HCT116 (cell line): ENCODE data around the gene PRDM11.

ENCODE experiments used
- CEBPB ChIP-seq: IDR thresholded peaks from 2 replicates; pipeline ENCODE4 v1.6.1; 2012; ENCODE audit warnings: low read depth
- CTCF ChIP-seq, 3 experiments: fragments of 200-600 bp in 1 of 3; sonication (generic) in 1 of 3; IDR thresholded peaks in 2 of 3; conservative IDR thresholded peaks in 1 of 3; 2 replicates each; pipeline ENCODE4 v1.5.1; 2012 to 2017; ENCODE audit warnings: low read depth in 2 of 3, low read length in 2 of 3, antibody characterized with exemption in 1 of 3, borderline replicate concordance in 1 of 3, control low read depth in 1 of 3, mild to moderate bottlenecking in 1 of 3, mixed read lengths in 1 of 3, mixed run types in 1 of 3, moderate library complexity in 1 of 3; ENCODE audit not compliant: insufficient read depth in 1 of 3
- ELF1 ChIP-seq: IDR thresholded peaks from 2 replicates; pipeline ENCODE4 v1.6.1; 2012; ENCODE audit warnings: low read depth, borderline replicate concordance
- EZH2 ChIP-seq: fragments of 200-600 bp; sonication (generic); IDR thresholded peaks from 2 replicates; pipeline ENCODE4 v1.6.1; 2017; ENCODE audit warnings: antibody characterized with exemption, mixed run types
- JUND ChIP-seq: IDR thresholded peaks from 2 replicates; pipeline ENCODE4 v1.6.1; 2012
- POLR2A ChIP-seq: IDR thresholded peaks from 2 replicates; pipeline ENCODE4 v1.7.0; 2011; ENCODE audit warnings: borderline replicate concordance; ENCODE audit not compliant: insufficient read depth, insufficient read length; ENCODE audit errors: extremely low read depth
- POLR2AphosphoS5 ChIP-seq: IDR thresholded peaks from 2 replicates; pipeline ENCODE4 v1.6.1; 2011; ENCODE audit warnings: mild to moderate bottlenecking, low read depth, low read length, moderate library complexity
- RAD21 ChIP-seq: IDR thresholded peaks from 2 replicates; pipeline ENCODE4 v1.6.1; 2012; ENCODE audit warnings: low read depth, mild to moderate bottlenecking
- SIN3A ChIP-seq: IDR thresholded peaks from 2 replicates; pipeline ENCODE4 v1.6.1; 2012; ENCODE audit warnings: low read depth
- TCF7L2 ChIP-seq: IDR thresholded peaks from 2 replicates; pipeline ENCODE4 v1.7.0; 2011; ENCODE audit warnings: borderline replicate concordance, inconsistent platforms; ENCODE audit not compliant: insufficient read depth, insufficient read length; ENCODE audit errors: extremely low read depth
- YY1 ChIP-seq: IDR thresholded peaks from 2 replicates; pipeline ENCODE4 v1.6.1; 2011; ENCODE audit warnings: low read length, low read depth, moderate library complexity, mild to moderate bottlenecking; ENCODE audit not compliant: insufficient replicate concordance; ENCODE audit errors: extremely low read depth
- ZNF274 ChIP-seq: fragments of 200-500 bp; sonication (Bioruptor generic); IDR thresholded peaks from 2 replicates; pipeline ENCODE4 v1.6.1; 2014; ENCODE audit warnings: mild to moderate bottlenecking, low read depth, low read length, inconsistent platforms
- TF ChIP-seq, protein P1 (sequence below): IDR thresholded peaks from 2 replicates; pipeline ENCODE4 v1.6.1; 2011; ENCODE audit warnings: mild to moderate bottlenecking, low read length, moderate library complexity; ENCODE audit not compliant: insufficient replicate concordance; ENCODE audit errors: extremely low read depth
- TF ChIP-seq, protein P2 (sequence below): IDR thresholded peaks from 2 replicates; pipeline ENCODE4 v1.6.1; 2012

DNA sequence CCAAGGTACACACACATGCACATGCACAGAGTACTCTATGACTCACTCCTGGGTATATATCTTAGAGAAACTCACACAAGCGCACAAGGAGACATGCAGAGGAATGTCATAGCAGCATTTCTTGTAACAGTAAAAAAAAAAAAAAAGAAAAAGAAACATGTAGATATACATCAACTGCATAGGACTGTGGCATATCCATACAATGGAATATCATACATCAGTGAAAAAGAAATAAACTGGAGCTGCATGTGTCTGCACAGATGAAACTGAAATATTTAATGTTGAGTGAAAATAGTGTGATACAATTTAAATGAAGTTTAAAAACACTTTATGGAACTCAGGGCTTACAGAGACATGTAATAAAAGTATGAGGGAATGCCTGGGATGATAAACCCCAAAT is 93.3 kb downstream of the PRDM11 start:
- TF ChIP-seq POLR2AphosphoS5 (no peak), CTCF (IDR thresholded peaks at IDR 0.05 in 2 of 3, conservative IDR thresholded peaks at IDR 0.05 in 1 of 3; ENCODE audit: borderline replicate concordance in 1 of 3, insufficient read depth in 1 of 3, low read depth in 2 of 3, low read length in 2 of 3) (no peak), EZH2 (no peak), YY1 (no peak), JUND (no peak), ZNF274 (no peak), TCF7L2 (no peak), POLR2A (no peak), SIN3A (no peak), ELF1 (no peak), CEBPB (no peak), RAD21 (no peak)
- TF ChIP-seq, protein P1, sequence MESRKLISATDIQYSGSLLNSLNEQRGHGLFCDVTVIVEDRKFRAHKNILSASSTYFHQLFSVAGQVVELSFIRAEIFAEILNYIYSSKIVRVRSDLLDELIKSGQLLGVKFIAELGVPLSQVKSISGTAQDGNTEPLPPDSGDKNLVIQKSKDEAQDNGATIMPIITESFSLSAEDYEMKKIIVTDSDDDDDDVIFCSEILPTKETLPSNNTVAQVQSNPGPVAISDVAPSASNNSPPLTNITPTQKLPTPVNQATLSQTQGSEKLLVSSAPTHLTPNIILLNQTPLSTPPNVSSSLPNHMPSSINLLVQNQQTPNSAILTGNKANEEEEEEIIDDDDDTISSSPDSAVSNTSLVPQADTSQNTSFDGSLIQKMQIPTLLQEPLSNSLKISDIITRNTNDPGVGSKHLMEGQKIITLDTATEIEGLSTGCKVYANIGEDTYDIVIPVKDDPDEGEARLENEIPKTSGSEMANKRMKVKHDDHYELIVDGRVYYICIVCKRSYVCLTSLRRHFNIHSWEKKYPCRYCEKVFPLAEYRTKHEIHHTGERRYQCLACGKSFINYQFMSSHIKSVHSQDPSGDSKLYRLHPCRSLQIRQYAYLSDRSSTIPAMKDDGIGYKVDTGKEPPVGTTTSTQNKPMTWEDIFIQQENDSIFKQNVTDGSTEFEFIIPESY: no peak
- TF ChIP-seq, protein P2, sequence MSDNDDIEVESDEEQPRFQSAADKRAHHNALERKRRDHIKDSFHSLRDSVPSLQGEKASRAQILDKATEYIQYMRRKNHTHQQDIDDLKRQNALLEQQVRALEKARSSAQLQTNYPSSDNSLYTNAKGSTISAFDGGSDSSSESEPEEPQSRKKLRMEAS: no peak
